GM18498 (cell line): ENCODE results near the gene WDR33.

Source experiments
- ATAC-seq: cut with Tn5 transposase; IDR thresholded peaks from one replicate; pipeline ENCODE4 v1.9.1; 2021; ENCODE audit warnings: mild to moderate bottlenecking, moderate library complexity; ENCODE audit not compliant: unreplicated experiment

Gene WDR33

DNA sequence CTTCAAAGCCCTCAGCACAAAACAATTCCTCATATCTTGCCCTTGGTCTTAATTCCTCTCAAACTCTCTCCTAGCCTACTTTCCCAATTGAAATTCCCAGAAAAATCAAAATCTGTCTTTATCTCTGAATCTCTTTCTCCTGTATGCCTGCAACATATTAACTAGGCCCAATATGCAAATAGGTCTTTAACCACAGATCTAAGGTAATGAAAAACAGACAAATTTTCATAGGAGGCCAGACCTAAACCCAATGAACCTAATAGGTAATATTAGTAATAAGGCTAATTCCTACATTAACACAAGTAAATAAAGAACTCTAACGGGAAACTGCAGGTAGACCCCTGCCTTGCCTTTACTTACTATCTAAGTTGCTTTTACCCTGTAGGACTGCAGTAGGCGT, 41.4 kb downstream of the WDR33 start:
- ATAC-seq = no peak

DNA sequence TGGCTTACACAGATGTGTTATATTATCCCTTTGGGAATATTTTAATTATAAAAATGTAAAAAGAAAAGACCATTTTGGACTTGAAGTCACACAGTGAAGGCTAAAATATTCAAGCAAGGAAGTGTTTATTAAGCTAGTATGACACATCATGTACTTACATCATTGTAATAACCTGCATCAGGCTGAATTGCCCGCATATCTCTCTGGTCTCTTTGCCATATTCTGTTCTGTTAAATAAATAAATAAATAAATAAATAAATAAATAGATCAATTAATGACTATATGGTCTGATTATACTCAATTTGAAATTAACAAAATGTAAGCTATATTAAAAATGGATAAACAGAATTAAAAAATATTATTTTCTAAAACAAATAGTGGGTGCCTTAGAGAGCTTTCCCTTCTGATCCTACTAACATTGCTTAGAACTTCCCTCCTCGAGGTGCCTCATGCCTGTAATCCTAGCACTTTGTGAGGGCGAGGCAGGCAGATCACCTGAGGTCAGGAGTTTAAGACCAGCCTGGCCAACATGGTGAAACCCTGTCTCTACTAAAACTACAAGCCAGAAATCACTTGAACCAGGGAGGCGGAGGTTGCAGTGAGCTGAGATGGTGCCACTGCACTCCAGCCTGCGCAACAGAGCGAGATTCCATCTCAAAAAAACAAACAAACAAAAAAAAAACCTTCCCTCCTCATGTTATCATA, 42.0 kb downstream of the WDR33 start:
- no peak for ATAC-seq

DNA sequence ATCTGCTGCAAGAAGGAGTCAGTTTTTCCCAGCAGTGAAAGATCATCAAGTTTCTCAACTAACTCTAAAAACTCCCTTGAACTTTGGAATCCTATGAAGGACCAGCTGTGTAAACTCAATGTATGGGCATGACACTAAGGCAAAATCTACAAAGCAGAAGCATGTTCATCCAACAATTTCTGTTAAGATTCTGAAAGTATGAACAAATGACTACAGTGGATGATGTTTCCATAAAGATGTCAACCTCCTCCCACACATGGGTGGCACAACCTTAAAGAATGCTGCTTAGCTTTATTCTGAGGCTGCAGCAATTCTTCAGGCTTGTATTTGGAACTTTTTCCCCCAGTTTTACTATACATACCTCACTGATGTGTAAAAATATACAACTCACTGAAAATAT, 47.2 kb downstream of the WDR33 start:
- ATAC-seq = no peak

DNA sequence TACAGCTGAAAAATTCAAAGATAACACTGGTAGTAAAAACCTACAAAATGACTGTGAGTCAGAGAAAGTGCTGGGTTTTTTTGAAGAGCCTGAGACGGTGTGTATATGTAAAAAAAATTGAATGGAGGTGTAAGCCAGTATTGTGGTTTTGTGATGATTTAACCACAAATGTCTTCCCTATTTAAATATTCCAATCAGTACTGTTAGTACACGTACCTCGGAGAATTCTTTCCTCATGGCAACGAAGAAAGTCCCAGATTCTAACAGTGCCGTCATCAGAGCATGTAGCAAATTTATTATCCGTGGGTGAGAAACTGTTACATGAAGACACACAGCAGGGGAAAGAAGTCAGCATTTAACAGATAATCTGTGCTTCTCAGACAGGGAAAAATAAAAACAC, 48.1 kb downstream of the WDR33 start:
- ATAC-seq = no peak

DNA sequence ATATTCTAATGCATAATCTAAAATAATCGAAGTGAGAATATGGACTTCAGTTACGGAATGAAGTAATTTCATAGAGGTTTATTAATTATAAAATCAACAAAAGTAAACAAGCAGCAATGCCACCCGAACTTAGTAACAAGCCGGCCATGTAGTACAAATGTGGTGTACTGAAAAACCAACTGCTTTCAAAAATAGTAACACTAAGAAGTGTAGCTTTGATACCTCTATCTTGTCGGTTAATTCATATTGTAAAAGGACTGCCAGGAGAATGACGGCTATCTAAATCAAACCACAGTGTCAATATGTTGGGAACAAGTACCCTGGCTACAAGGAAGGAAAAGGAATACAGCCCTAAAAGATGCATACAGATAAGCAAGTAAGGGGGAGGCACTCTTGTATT, 48.5 kb downstream of the WDR33 start:
- ATAC-seq = no peak

- ATAC-seq = no peak
These were observed 51.0 kb downstream of the WDR33 start for GRCh38 chr2:127759931-127760330.

- ATAC-seq = no peak
These were observed 56.8 kb downstream of the WDR33 start for GRCh38 chr2:127754186-127754585.

GRCh38 chr2:127753374-127753773, 57.6 kb downstream of the WDR33 start:
- no peak for ATAC-seq

GRCh38 chr2:127749537-127749936, 61.4 kb downstream of the WDR33 start:
- ATAC-seq = peak; percentile 99

DNA sequence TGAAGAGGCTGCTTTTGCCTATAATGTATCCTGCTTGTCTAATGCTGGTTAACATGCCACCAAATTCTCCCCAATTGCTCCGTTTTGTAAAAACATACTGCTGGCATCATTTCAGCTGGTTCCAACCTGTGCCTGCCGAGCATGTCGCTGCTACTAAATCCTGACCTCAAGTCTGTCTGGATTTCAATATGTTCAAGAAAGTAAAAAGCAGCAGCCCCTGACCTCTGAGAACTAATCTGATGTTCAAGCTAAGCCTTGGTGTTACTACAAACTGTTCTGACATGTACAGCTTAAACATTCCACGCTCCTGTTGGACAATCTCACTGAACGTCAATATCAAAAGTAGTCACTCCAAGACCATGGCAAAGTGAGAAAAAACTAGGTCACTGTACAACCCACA, 63.4 kb downstream of the WDR33 start:
- ATAC-seq = no peak

GRCh38 chr2:127743477-127744026, 67.4 kb downstream of the WDR33 start:
- peak; percentile 55 for ATAC-seq

- ATAC-seq = no peak
These were observed 70.2 kb downstream of the WDR33 start for GRCh38 chr2:127740665-127741288.

GRCh38 chr2:127739800-127740199, 71.2 kb downstream of the WDR33 start:
- ATAC-seq = no peak

GRCh38 chr2:127737892-127738291, 73.1 kb downstream of the WDR33 start:
- no peak for ATAC-seq

GRCh38 chr2:127735537-127736399, 75.2 kb downstream of the WDR33 start:
- ATAC-seq = peak; percentile 68

DNA sequence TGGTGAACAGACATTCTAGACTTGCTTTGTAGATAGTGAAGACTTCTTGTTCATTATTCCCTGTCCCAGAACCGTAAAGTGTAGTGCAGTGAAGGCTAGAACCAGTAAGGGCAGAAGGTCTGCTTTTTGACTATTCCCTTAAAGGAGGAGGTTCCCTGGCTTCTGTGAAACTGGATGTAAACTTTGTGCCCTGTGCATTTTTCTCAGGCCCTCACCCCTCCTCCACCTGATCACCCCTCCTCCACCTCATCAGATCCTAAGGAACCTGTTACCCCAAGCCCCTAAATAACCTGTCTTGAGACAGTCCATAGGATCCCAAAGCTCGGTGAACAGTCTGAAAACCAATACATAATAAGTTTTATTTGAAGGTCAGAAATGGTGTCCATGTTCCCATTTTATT, 75.9 kb downstream of the WDR33 start:
- ATAC-seq = peak; percentile 16

- ATAC-seq = no peak
These were observed 77.0 kb downstream of the WDR33 start for GRCh38 chr2:127733816-127734537.

DNA sequence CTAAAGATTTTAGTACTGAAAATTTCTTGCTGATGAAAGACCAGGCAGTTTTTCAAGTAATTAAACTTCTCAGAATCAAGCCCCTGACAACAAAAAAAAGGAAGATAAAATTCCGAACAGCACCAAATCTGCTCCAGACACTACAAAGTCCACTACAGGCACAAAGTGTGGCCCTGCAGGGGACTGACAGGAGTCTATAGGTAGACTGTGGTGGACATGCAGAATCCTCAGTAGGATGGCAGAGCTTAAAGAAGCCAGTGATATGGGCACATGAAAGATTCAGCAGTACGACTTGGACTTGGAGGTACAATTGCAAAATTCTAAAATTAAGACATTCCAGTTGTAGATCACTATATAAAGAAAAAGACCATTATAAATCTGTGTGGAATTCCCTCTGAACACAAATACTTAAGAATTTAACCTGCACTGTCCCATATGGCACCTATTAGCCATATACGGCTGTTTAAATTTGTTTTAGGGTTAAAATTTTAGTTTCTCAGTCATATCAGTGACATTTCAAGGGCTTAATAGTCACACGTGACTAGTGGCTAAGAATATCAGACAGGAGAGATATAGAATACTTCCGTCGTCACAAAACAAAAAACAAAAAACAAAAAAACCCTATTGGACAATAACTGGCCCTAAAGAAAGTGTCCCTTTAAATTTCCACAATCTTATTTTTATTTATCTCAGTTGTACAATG, 77.7 kb downstream of the WDR33 start:
- ATAC-seq = no peak

- no peak for ATAC-seq
These were observed 84.7 kb downstream of the WDR33 start for GRCh38 chr2:127726158-127726880.

DNA sequence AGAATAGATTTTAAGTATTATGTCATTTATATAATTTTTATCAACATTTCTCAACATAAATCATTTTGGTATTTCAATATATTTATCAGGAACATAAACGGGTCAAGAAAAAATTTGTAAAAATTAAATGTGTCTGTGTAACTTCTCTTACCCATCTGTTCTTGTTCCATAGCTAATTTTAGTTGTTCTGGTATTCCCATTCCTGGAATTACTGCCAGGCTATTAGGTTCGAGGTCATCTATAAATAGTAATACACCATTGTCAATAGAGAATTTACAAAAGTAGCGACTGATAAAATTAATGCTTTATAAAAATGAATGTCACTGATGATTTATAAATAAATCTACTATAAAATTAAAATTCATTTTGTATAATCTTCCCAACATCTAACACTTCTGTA, 88.2 kb downstream of the WDR33 start:
- ATAC-seq = no peak
